VCaP (cell line): ENCODE measurements around the gene RNF157.
"Not testable (repeated sequence)": the region's sequence is repeated elsewhere in the genome, so short reads cannot be mapped to it uniquely, and the experiment has no call there.

Source experiments
- H3K27ac ChIP-seq: fragments of 450-650 bp; 2 replicates; pipeline ENCODE4 v1.5.1; 2017
- TF ChIP-seq, protein P1 (sequence below): fragments of 450-650 bp; conservative IDR thresholded peaks from 2 replicates; pipeline ENCODE4 v1.5.1; 2017; ENCODE audit warnings: mild to moderate bottlenecking, moderate library complexity

RNF157 gene

DNA sequence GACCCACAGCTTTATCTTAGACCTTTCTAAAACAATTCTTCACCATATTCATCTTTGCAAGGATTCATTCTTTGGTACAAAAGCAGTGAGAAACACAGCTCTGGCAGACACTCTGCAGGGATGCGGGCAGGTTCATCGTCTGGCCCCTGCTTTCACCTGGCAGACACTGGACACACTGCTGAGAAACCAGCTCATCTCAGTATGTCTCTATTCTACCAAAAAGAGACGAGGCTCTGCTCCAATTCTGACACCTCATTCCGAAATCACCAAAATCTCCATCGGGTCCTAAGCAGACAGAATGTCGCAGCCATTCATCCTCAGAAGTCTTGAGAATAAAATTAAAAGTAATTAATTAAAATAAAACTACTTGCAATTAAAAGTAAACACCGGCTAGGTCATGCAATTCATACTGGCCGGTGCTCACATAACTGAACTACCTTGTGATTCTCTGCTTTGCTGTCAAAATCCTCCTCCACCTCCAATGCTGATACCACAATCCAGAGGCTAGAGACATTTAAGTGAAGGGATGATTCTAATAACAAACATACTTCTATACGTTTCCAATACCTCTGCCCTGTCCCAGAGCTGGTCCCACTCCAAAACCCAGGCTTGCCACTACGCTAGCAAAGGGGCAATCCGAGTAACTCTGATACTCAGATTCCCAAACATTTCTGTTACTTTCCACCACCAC lies 1.3 kb downstream of the RNF157 start:
- TF ChIP-seq, protein P1, sequence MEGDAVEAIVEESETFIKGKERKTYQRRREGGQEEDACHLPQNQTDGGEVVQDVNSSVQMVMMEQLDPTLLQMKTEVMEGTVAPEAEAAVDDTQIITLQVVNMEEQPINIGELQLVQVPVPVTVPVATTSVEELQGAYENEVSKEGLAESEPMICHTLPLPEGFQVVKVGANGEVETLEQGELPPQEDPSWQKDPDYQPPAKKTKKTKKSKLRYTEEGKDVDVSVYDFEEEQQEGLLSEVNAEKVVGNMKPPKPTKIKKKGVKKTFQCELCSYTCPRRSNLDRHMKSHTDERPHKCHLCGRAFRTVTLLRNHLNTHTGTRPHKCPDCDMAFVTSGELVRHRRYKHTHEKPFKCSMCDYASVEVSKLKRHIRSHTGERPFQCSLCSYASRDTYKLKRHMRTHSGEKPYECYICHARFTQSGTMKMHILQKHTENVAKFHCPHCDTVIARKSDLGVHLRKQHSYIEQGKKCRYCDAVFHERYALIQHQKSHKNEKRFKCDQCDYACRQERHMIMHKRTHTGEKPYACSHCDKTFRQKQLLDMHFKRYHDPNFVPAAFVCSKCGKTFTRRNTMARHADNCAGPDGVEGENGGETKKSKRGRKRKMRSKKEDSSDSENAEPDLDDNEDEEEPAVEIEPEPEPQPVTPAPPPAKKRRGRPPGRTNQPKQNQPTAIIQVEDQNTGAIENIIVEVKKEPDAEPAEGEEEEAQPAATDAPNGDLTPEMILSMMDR = no peak
- H3K27ac ChIP-seq = peak overlapping the region; percentile 79

DNA sequence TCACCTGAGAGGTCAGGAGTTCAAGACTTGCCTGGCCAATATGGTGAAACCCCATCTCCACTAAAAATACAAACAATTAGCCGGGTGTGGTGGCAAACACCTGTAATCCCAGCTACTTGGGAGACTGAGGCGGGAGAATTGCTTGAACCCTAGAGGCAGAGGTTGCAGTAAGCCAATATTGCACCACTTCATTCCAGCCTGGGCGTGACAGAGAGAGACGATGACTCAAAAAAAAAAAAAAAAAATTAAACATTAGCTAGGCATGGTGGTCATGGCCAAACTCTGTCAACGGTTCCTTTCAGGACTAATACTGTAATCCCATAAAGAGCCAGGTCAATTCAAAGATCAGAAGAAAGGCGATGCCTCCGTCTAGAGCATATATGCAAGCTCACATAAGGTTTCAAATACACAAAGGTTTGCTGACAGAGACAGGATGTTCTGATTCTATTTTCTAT lies 2.4 kb downstream of the RNF157 start:
- no peak overlapping the region for H3K27ac ChIP-seq
- TF ChIP-seq, protein P1 = no peak

DNA sequence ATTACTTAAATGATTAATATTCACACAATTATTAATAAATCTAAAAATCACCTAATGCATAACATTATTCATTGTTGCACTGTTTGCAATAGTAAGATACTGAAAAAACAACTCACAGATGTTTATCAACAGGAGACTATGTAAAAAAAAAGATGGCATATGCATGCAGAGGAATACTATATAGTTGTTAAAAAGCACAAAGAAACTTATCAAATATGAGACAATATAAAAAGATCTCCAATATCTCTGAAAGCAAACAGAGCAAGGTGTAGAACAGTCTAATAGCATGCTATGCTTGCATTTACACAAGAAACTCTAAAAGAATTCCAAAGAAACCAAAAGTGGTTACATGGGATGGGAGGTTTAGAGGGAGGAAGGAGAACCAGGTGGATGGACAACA lies 3.7 kb downstream of the RNF157 start:
- TF ChIP-seq, protein P1 = no peak
- H3K27ac ChIP-seq = no peak overlapping the region

DNA sequence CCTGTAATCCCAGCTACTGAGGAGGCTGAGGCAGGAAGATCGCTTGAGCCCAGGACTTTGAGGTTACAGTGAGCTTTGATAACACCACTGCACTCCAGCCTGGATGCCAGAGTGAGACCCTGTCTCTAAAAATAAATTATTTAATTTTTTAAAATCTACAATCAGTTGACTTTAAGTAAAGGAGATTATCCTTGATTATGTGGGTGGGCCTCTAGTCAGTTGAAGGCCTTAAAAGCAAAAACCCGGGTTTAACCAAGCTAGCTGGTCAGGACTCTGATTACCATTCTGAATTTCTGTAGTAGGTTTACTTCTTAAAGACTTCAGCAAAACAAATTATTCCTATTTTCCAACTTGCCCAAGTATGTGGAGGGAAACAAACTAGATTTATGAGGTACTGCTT lies 4.4 kb downstream of the RNF157 start:
- no peak overlapping the region for H3K27ac ChIP-seq
- TF ChIP-seq, protein P1 = no peak

DNA sequence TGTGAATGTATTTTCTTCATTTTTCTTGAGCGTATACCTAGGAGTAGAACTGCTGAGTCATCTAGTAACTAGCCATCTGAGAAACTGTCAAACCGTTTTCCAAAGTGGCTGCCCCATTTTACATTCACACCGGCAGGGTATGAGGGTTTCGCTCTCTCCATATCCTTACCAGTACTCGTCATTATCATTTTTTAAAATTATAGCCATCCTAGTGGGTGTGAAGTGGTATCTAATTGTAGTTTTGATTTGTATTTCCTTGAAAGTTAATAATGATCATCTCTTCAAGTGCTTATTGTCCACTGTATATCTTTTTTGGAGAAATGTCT lies 6.0 kb downstream of the RNF157 start:
- H3K27ac ChIP-seq = no peak overlapping the region
- TF ChIP-seq, protein P1 = no peak

DNA sequence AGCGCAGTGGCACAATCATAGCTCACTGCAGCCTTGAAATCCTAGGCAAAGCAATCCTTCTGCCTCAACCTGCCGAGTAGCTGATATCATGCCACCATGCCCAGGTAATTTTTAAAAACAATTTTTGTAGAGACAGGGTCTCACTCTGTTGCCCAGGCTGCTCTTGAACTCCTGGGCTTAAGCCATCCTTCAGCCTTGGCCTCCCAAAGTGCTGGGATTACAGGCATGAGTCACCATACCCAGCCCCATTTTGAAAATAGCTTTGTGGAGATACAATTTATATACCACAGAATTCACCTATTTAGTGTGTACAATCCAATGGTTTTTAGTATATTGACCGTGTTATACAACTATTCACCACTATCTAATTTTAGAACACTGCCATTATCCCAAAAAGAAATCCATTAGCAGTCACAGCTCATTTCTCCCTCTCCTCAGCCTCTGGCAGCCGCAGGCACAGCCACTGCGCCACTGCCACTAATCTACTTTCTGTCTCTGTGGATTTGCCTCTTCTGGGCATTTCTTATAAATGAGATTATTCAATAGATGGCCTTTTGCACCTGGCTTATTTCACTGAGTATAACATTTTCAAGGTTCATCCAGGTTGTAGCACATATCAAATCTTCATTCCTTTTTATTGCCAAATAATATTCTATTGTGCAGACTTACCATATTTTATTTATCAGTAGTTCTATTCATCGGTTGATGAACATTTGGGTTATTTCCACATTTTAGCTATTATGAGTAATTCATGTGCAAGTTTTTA lies 6.5 kb downstream of the RNF157 start:
- no peak overlapping the region for H3K27ac ChIP-seq
- TF ChIP-seq, protein P1 = no peak

DNA sequence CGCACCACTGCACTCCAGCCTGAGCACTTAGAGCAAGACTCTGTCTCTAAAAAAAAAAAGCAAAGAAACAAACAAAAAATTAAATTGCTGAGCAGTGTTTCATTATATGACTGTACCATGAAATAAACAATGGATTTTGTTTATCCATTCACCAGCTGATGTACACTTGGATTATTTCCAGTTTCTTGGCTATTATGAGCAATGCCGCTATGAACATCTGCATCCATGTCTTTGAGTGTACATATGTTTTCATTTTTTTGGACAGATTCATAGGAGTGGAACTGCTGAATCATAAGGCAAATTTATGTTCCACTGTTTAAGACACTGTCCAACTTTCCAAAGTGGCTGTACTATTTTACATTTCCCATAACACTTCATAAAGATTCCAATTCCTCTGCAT lies 8.0 kb downstream of the RNF157 start:
- TF ChIP-seq, protein P1 = no peak
- H3K27ac ChIP-seq = no peak overlapping the region

DNA sequence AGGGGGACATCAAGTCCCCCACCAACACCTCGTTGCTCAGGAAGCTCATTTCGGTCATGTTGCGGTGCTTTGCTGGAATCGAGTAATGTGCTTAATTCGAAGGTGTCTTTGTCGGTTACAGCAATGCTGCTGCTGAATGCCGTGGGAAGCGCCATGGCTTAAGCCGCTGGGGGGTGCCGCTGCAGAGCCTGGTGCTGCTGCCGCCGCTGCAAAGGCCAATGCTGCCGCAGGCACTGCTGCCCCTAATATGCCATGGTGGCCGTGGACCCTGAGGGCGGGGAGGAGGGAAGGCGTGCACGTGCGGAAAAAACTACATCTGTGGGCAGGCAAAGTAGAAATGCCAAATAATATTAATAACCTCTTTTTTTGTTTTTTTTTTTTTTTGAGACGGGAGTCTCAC lies 13.5 kb downstream of the RNF157 start:
- not testable (repeated sequence) for H3K27ac ChIP-seq

DNA sequence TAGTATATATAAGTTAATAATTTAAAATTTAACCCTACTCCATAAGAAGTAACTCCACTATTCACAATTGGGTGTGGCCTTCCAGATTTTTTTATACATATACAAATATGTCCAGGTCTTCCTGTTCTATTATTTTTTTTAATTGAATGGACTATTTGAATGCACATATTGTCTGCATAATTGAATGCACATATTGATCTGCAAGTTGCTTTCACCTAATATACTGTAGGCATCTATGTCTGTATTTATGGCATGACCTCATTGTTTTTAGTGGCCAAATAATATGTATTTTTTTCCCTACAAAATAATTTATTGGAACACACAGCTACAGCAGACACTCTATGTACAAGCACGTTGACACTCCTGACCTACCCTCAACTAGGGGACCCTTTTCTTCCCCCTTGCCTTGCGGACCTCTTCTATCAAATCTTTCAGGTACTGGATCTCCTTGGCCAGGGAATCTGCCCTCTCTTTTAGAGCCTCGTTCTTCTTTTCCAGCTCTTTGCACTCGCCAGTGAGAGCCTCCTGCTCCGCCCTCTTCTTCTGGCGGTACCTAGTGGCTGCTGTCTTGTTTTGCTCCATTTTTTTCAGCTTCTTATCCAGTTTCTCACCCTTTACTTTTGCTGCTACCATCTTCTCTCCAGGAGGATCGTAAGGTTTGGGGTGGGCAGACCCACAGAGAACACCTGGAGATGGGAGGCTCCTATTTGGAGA lies 14.8 kb downstream of the RNF157 start:
- H3K27ac ChIP-seq = not testable (repeated sequence)
